SIG-M5 treated with dmso at 0.1 percent for 504 hours (cell line): Measurements from ENCODE around the gene DENND2D.

Source experiments
- DNase-seq: peaks from one replicate; lab custom pipeline; 2025; ENCODE audit not compliant: unreplicated experiment; lab: John Stamatoyannopoulos, UW

The DENND2D gene

GRCh38 chr1:111140680-111140967 is 59.8 kb downstream of the DENND2D start:
- DNase-seq: peak; percentile 33

- peak; percentile 83 for DNase-seq
Observed at GRCh38 chr1:111139956-111140679, 60.3 kb downstream of the DENND2D start, which contains the start of the genes CEPT1 and DRAM2. CEPT1 (plus strand) TSS chr1:111140223; CDS start chr1:111147715, 7,492 bp downstream. DRAM2 (minus strand) TSS chr1:111140093; CDS start chr1:111131554, 8,539 bp downstream.

- peak; percentile 74 for DNase-seq
Observed at GRCh38 chr1:111139324-111139955, 61.0 kb downstream of the DENND2D start.
